ENCODE measurements around the gene LTBR.

DNA sequence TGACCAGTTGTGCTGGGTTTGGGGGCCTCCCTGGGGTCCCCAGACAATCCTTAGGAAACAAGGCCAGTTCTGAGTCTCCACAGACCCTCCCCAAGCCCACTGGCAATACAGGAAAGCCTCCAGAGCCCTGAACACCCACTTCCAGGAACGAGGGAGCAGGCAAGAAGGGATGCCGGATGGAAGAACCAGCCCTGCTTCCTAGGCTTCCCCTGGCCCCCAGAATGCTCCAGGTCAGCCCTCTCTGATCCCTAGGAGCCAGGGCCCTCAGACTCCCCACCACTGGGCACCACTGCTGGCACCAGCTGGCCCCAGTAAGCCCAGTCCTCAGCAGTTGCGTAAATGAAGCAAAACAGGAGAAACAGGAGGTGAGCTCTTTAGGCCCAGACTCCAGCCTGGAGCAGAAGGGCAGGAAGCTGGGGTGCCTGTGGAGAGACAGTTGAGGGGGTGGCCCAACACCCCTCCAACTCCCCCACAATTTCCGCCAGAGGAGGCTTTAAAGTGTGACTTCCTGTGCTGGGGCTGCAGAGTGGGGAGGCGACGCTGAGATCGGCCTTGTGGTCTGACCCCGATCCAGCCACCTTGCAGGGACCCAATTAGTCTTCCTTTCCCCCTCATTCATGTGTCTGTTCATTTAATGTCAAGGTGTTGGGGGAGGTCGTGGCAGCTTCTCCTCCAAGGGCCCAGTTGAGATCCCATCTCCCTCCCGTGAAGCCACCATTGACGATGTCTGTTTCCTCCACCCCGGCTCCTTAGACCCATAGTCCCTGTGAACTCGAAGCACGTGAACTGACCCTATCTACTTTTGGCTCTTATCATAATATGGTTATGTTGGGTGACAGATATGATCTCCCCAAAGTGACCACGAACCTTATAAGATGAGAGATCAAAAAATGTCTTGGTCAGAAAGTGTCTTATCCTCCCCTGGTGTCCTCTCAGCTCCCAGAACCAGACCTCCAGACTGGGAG lies 46.8 kb upstream of the LTBR start:
- TF ChIP-seq CTCF (IDR thresholded peaks at IDR 0.05) (no peak), POLR2A (IDR thresholded peaks at IDR 0.05) (no peak), POLR2AphosphoS5 (IDR thresholded peaks at IDR 0.05) (no peak)
